Astrocyte of the cerebellum (primary cell): Measurements from ENCODE around the gene DBN1.

Source experiments
- DNase-seq: peaks from one replicate; pipeline ENCODE4 v3.0.0-alpha.2; 2011; ENCODE audit warnings: low read depth
- H3K4me3 ChIP-seq: 2 replicates; pipeline ENCODE4 v1.5.1; 2011; ENCODE audit warnings: mild to moderate bottlenecking, low read depth, low read length, moderate library complexity
- in situ Hi-C: cut with HindIII; loops from 2 replicates; pipeline ENCODE4 v1.10.0; 2017; ENCODE audit warnings: low sequenced_read_pairs
- TF ChIP-seq, protein P1 (sequence below): IDR thresholded peaks from 2 replicates; pipeline ENCODE4 v1.5.1; 2012; ENCODE audit warnings: low read length, low read depth, moderate library complexity, mild to moderate bottlenecking; ENCODE audit errors: missing control alignments

The DBN1 gene

DNA sequence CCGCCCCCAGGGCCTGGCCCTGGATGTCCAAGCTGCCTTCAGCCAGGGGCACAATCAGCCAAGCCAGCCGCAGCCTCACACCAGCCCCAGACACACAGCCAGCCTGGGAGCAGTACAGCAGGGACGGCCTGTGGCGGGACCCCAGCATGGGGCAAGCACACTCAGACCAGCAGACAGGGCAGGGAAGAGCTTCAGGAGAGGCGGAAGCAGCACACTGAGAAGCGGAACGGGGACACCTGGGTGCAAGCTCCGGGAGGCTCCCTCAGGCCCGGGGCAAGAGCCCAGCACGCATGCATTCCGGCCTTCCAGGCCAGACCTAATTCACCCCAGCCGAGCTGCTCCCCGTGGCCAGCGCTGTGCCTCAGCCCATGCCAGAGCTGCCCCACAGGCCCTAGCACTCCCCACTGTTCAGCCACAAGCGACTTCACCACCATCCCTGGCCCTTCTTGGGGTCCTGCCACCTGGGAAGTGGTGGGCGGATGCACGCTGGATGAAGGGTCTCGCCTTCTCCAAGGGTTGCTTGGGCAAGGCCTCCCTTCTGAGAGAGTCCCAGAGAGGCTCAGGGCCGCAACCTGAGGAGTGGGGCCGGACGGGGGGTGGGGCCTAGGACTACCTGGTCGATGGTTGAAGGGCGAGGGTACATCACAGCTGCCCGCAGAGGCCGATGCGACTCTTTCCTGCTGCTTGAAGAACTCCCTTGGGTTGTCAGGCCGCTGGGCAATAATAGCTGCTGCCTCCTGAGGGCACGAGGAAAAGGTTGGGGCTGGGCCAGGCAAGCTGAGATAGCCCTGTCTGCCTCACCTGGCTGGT lies 13.4 kb downstream of the DBN1 start:
- H3K4me3 ChIP-seq = no peak overlapping the region
- DNase-seq = no peak
- in situ Hi-C loops = no loop called here
- TF ChIP-seq, protein P1, sequence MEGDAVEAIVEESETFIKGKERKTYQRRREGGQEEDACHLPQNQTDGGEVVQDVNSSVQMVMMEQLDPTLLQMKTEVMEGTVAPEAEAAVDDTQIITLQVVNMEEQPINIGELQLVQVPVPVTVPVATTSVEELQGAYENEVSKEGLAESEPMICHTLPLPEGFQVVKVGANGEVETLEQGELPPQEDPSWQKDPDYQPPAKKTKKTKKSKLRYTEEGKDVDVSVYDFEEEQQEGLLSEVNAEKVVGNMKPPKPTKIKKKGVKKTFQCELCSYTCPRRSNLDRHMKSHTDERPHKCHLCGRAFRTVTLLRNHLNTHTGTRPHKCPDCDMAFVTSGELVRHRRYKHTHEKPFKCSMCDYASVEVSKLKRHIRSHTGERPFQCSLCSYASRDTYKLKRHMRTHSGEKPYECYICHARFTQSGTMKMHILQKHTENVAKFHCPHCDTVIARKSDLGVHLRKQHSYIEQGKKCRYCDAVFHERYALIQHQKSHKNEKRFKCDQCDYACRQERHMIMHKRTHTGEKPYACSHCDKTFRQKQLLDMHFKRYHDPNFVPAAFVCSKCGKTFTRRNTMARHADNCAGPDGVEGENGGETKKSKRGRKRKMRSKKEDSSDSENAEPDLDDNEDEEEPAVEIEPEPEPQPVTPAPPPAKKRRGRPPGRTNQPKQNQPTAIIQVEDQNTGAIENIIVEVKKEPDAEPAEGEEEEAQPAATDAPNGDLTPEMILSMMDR = no peak

DNA sequence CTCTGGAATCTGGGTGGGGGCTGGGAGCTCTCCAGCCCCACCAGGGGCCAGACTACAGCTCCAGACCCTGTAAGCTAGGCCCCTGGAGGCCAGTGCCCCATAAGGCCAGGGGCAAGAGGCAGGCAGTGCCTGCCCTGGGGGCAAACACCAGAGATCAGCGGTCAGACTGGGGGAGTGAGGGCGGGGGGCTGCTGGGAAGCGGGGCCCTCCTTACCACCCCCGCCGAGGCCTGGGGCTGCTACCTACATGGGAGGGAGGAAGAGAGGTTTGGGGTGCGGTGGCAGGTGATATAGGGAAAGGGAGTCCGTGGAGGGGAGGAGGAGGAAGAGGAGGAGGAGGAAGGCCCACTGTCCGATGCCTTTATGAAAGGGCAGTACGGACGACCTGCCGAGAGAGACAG lies 14.1 kb downstream of the DBN1 start:
- H3K4me3 ChIP-seq = no peak overlapping the region
- no peak for DNase-seq
- TF ChIP-seq, protein P1 = no peak
- in situ Hi-C loops = no loop called here

DNA sequence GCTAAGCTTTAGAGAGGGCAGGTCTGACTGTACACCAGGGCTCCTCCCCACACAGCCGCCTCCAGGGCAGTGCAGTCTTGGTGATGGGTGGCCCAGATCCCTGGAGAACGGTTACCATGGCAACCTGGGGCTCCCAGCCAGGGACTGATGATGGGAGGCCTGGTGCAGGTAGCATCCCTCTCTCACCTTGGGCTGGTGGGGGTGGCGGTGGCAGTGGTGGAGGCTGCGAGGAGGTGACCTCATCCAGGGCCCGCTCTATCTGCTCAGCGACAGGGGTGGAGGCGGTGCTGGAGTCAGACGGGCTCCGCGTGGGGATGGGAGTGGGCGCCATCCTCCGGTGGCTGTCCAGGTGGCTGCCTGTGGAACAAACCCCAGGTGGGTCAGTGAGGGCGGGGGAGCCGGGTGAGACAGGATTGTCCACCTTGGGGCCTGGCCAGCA lies 14.5 kb downstream of the DBN1 start:
- H3K4me3 ChIP-seq = no peak overlapping the region
- TF ChIP-seq, protein P1 = no peak
- in situ Hi-C loops = no loop called here
- DNase-seq = no peak

DNA sequence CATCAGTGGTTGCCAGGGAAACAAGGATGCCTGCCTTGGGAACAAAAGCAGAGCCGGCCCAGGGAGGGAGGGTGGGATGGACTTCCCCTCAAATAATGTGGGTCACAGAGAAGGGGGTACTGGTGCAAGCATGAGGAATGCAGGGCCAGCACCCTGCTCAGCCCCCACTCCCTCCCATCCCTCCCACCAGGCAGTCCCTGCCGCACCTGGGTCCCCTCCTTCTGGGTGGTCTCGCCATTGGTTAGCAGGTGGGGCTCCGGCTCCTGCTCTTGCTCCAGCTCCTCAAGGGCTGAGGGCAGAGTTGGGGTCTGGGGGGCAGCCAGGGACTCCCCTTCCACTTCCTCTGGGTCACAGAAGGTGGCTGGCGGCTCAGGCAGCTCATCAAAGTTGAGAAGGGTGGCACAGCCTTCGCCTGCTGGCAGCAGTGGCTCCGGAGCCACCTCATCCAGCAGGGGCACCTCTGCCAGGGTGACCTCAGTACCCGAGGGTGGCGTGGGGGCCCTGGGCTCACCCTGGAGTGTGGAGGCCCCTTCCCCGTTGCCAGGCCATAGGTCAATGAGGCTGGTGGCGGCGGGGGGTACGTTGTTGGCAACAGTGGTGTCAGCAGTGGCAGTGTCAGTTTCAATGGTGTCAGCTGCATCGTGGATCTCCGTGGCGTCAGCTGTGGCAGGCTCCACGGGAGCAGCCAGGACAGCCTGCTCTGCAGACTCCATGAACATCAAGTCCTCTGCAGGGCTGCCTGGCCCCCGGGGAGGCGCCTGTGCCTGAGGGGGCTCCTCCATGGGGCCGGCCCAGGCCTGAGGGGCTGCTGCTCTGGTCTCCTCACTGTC lies 15.4 kb downstream of the DBN1 start:
- in situ Hi-C loops = no loop called here
- H3K4me3 ChIP-seq = no peak overlapping the region
- TF ChIP-seq, protein P1 = no peak
- DNase-seq = no peak

DNA sequence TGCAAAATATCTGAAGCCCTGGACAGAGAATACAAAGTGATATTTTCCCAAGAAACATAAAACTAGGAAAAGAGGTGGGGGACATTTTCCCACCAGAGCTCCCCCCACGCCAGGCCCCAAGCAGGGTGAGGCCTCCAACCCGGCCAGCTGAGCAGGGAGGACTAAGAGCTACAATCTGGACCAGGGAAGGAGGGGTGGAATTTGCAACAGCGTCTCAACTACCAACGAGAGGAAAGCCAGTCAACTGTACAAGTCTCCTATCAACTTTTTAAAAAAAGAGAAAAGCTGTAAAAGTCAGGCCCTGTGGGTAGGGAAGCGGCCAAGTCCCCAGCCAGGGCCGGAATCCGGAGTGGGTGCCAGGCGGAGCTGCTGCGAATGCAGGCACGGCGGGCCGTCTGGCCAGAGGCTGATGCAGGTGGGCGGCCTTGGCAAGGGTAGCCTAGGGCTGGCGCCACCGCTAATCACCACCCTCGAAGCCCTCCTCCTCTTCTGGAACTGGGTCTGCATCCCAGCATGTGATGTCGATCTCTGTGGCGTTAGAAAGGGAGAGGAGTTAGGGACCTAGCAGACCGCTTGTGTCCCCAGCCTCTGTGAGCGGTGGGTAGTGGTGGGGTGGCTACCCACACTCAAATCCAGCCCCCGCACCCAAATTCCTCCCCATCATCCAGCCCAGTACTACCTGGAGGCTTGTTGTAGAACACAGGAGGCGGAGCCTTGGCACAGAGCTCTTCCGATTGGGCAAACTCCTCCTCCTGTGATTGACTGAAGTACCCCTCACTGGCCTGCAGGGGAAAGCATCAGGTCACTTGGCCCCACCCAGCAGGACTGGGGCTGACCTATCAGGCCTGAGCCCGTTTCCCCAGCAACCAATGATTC lies 16.2 kb downstream of the DBN1 start:
- DNase-seq = peak; percentile 95
- H3K4me3 ChIP-seq = no peak overlapping the region
- TF ChIP-seq, protein P1 = peak; percentile 73
- in situ Hi-C loops = no loop called here

DNA sequence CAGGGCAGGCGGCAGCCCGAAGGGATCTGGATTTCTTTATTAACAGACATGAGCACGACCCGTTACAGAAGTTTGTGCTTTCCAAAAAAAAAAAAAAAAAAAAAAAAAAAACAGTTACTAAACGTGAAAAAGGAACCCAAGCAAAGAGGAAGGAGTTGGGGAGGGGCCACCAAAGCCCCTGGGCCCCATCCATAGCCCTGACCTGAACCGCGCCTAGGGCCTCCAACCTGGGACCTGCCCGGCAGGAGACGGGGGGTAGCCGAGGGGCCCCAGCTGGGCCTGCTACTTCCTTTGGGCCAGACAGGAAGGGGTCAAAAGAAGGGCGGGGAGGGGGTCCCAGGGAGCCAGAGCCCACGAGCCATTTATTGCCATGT lies 16.9 kb downstream of the DBN1 start:
- in situ Hi-C loops = no loop called here
- no peak overlapping the region for H3K4me3 ChIP-seq
- TF ChIP-seq, protein P1 = no peak
- no peak for DNase-seq
